Stimulated activated CD4-positive, alpha-beta T cell treated with anti-CD3 and anti-CD28 coated beads, TNF-alpha, amount 100 ng/mL, for 1 hour (primary cell): ENCODE results near the gene NOC2L.
A peak's percentile ranks its signal among the peaks of the same experiment; 100 is the strongest.
"Not testable (repeated sequence)": the region's sequence is repeated elsewhere in the genome, so short reads cannot be mapped to it uniquely, and the experiment has no call there.

Experiments
- DNase-seq, 3 donors: peaks; one replicate each; pipeline ENCODE4 v3.0.0-alpha.2; 2020; ENCODE audit warnings: low read depth in 3 of 3, low spot score in 1 of 3

NOC2L gene

GRCh38 chr1:994546-994945 lies 35.5 kb upstream of the NOC2L start:
- DNase-seq, result not testable (repeated sequence)

- no peak for DNase-seq
These were observed 34.4 kb upstream of the NOC2L start for GRCh38 chr1:993379-993995.

GRCh38 chr1:992362-992761 lies 33.3 kb upstream of the NOC2L start:
- no peak for DNase-seq

GRCh38 chr1:991895-992294 lies 32.8 kb upstream of the NOC2L start:
- no peak for DNase-seq

- not testable (repeated sequence) for DNase-seq
These were observed 32.2 kb upstream of the NOC2L start for GRCh38 chr1:991275-991674.

- not testable (repeated sequence) for DNase-seq
These were observed 29.0 kb upstream of the NOC2L start for GRCh38 chr1:988061-988460.

GRCh38 chr1:985126-985525 lies 26.1 kb upstream of the NOC2L start:
- no peak for DNase-seq

- DNase-seq, result no peak
These were observed 25.4 kb upstream of the NOC2L start for GRCh38 chr1:984476-984814.

- peak in 2 of 3 donors; percentile 45 to 59 for DNase-seq
These were observed 24.9 kb upstream of the NOC2L start for GRCh38 chr1:983798-984475.

- DNase-seq, result no peak
These were observed 23.8 kb upstream of the NOC2L start for GRCh38 chr1:982765-983436.

GRCh38 chr1:981955-982558 lies 23.0 kb upstream of the NOC2L start, which contains the start of gene PERM1:
PERM1 (minus strand) TSS chr1:982093; CDS start chr1:981029, 1,064 bp downstream.
- DNase-seq, result no peak

- DNase-seq, result no peak
These were observed 22.5 kb upstream of the NOC2L start for GRCh38 chr1:981491-981954.

GRCh38 chr1:980602-981395 lies 21.7 kb upstream of the NOC2L start:
- DNase-seq, result no peak

GRCh38 chr1:980137-980571 lies 21.1 kb upstream of the NOC2L start:
- no peak for DNase-seq

GRCh38 chr1:979744-980072 lies 20.7 kb upstream of the NOC2L start:
- DNase-seq, result no peak

GRCh38 chr1:978835-979743 lies 20.0 kb upstream of the NOC2L start:
- DNase-seq, result no peak

GRCh38 chr1:978069-978834 lies 19.2 kb upstream of the NOC2L start:
- DNase-seq, result no peak

- DNase-seq, result not testable (repeated sequence)
These were observed 17.7 kb upstream of the NOC2L start for GRCh38 chr1:976791-977190.
